Heart left ventricle (tissue), 13 donors: Measurements from ENCODE around the gene NSG2.

ENCODE experiments used
- CTCF ChIP-seq, 12 donors: fragments of 200-600 bp; sonication (generic) in 4 of 12; IDR thresholded peaks; one replicate each; pipeline versions ENCODE4 v1.5.0 to v1.8.0; 2018 to 2022; ENCODE audit warnings: antibody characterized with exemption in 12 of 12, mild to moderate bottlenecking in 5 of 12
- POLR2A ChIP-seq, 2 donors: fragments of 450-650 bp; IDR thresholded peaks; one replicate each; pipeline ENCODE4 v1.6.1; 2017; ENCODE audit warnings: antibody characterized with exemption in 2 of 2, mild to moderate bottlenecking in 2 of 2, moderate library complexity in 2 of 2
- donor health status: ischemic (EF 13 %, LVEDD 7.1; RV severe dilation, severe dysfunction).
- donor health status: DM: no; HTN: yes; CAD: no.
- donor health status: DM: no; HTN: no; CAD: no.
- donor health status: ischemic (EF 25% LVEDD 6.9; RV normal size, moderate dysfunction).
- donor health status: ischemic (EF 25% LVEDD 5.7; RV mildly dilated, moderate dysfunction).
- donor health status: ischemic (EF 35%, LVEDD 5.7; RV mildly dilated, moderate dysfunction).
- donor health status: nonischemic (EF 11% LVEDD 7.7; RV severe dilation, severe dysfunction).
- donor health status: DM: yes; HTN: yes; CAD: no.
- donor health status: PGD.
- donor health status: ischemic (EF 29% LVEDD 5.4; RV normal size, mild dysfunction).
- donor health status: nonischemic (EF 23%, LVEDD 6.1; RV moderate dilation, normal function).

- TF ChIP-seq CTCF (IDR thresholded peaks at IDR 0.05), result no peak
- no peak for TF ChIP-seq POLR2A (IDR thresholded peaks at IDR 0.05)
Measured at GRCh38 chr5:174141398-174141797, 95.9 kb downstream of the NSG2 start.
